DOHH2 (cell line): ENCODE measurements around the gene CARMIL1.

Source experiments
- H3F3A ChIP-seq: fragments of 200-600 bp; sonication (generic), shearing (Covaris generic); 2 replicates; pipeline ENCODE4 v1.6.0; 2016; ENCODE audit warnings: antibody characterized with exemption, mild to moderate bottlenecking; ENCODE audit not compliant: control insufficient read depth, insufficient read depth
- H3K27ac ChIP-seq: fragments of 200-600 bp; sonication (generic); 2 replicates; pipeline ENCODE4 v1.5.1; 2014; ENCODE audit warnings: low read depth, mild to moderate bottlenecking, low read length, moderate library complexity
- H3K27me3 ChIP-seq: fragments of 200-600 bp; sonication (generic); 2 replicates; pipeline ENCODE4 v1.6.1; 2014; ENCODE audit warnings: mild to moderate bottlenecking, low read length, mixed read lengths; ENCODE audit not compliant: control insufficient read depth
- H3K36me3 ChIP-seq: fragments of 200-600 bp; sonication (generic); 2 replicates; pipeline ENCODE4 v1.6.1; 2014; ENCODE audit warnings: mild to moderate bottlenecking, low read length, moderate library complexity, mixed read lengths; ENCODE audit not compliant: control insufficient read depth
- H3K4me1 ChIP-seq: fragments of 200-600 bp; sonication (generic); 2 replicates; pipeline ENCODE4 v1.6.1; 2014; ENCODE audit warnings: mild to moderate bottlenecking, low read length, mixed read lengths; ENCODE audit not compliant: control insufficient read depth
- H3K4me2 ChIP-seq: fragments of 200-600 bp; sonication (generic); 2 replicates; pipeline ENCODE4 v1.6.0; 2014; ENCODE audit warnings: mild to moderate bottlenecking, low read length, moderate library complexity
- H3K4me3 ChIP-seq: fragments of 200-600 bp; sonication (generic); 2 replicates; pipeline ENCODE4 v1.5.1; 2014; ENCODE audit warnings: mild to moderate bottlenecking, low read length, mixed read lengths
- H3K79me2 ChIP-seq: fragments of 200-600 bp; sonication (generic); 2 replicates; pipeline ENCODE4 v1.6.1; 2014; ENCODE audit warnings: mild to moderate bottlenecking, low read length, mixed read lengths; ENCODE audit not compliant: control insufficient read depth
- H3K9me2 ChIP-seq: fragments of 200-600 bp; sonication (generic); replicated peaks from 2 replicates; pipeline ENCODE4 v1.6.1; 2014; ENCODE audit warnings: mild to moderate bottlenecking, low read length, mixed read lengths; ENCODE audit not compliant: control insufficient read depth
- H3K9me3 ChIP-seq: fragments of 200-600 bp; sonication (generic); 2 replicates; pipeline ENCODE4 v1.6.1; 2014; ENCODE audit warnings: antibody characterized with exemption, low read length, mixed read lengths; ENCODE audit not compliant: control insufficient read depth, insufficient read depth
- H4K20me1 ChIP-seq: fragments of 200-600 bp; sonication (generic); 2 replicates; pipeline ENCODE4 v1.6.0; 2014; ENCODE audit warnings: low read depth, mild to moderate bottlenecking, antibody characterized with exemption, low read length, moderate library complexity; ENCODE audit not compliant: control insufficient read depth, insufficient read depth
- CTCF ChIP-seq: fragments of 200-600 bp; sonication (generic); IDR thresholded peaks from one replicate; pipeline ENCODE4 v1.5.1; 2014; ENCODE audit warnings: antibody characterized with exemption, mild to moderate bottlenecking, low read depth, low read length; ENCODE audit not compliant: poor library complexity, severe bottlenecking
- EZH2phosphoT487 ChIP-seq: fragments of 200-600 bp; sonication (generic); IDR thresholded peaks from 2 replicates; pipeline ENCODE4 v1.6.1; 2017; ENCODE audit warnings: borderline replicate concordance, mild to moderate bottlenecking, antibody characterized with exemption, low read length, moderate library complexity, mixed read lengths

Gene CARMIL1

GRCh38 chr6:25417046-25417605 is 138.0 kb downstream of the CARMIL1 start:
- no peaks in the 10 kb centered on the region for H3K9me2 ChIP-seq
- no peak overlapping the region for H3K4me3 ChIP-seq
- peaks cover 30% of the 10 kb centered on the region for H3K4me1 ChIP-seq
- H3K36me3 ChIP-seq = peaks cover 2% of the 10 kb centered on the region; the same call in 1 of the 2 replicates
- H3K79me2 ChIP-seq = peaks cover 6% of the 10 kb centered on the region
- no peak overlapping the region for H3K27ac ChIP-seq
- no peaks in the 10 kb centered on the region for H4K20me1 ChIP-seq
- H3K9me3 ChIP-seq = peaks cover 10% of the 10 kb centered on the region; the same call in 1 of the 2 replicates
- no peak overlapping the region for H3K4me2 ChIP-seq
- no peaks in the 10 kb centered on the region for H3F3A ChIP-seq
- TF ChIP-seq EZH2phosphoT487 (no peak), CTCF (no peak)
- no peaks in the 10 kb centered on the region for H3K27me3 ChIP-seq

- TF ChIP-seq CTCF = no peak
- no peak for TF ChIP-seq EZH2phosphoT487
- H3K4me1 ChIP-seq = peaks cover 16% of the 10 kb centered on the region
- H3F3A ChIP-seq = no peaks in the 10 kb centered on the region
- H3K79me2 ChIP-seq = peaks cover 4% of the 10 kb centered on the region
- H3K36me3 ChIP-seq = peaks cover 2% of the 10 kb centered on the region; the same call in 1 of the 2 replicates
- H3K9me3 ChIP-seq = peaks cover 10% of the 10 kb centered on the region; the same call in 1 of the 2 replicates
- H3K27me3 ChIP-seq = no peaks in the 10 kb centered on the region
- H3K9me2 ChIP-seq = no peaks in the 10 kb centered on the region
- no peak overlapping the region for H3K4me2 ChIP-seq
- no peak overlapping the region for H3K27ac ChIP-seq
- no peaks in the 10 kb centered on the region for H4K20me1 ChIP-seq
- H3K4me3 ChIP-seq = no peak overlapping the region
Measured at GRCh38 chr6:25418454-25419052, 139.4 kb downstream of the CARMIL1 start.

- no peaks in the 10 kb centered on the region for H3F3A ChIP-seq
- no peak overlapping the region for H3K4me3 ChIP-seq
- H3K9me3 ChIP-seq = peaks cover 10% of the 10 kb centered on the region; the same call in 1 of the 2 replicates
- H3K27me3 ChIP-seq = no peaks in the 10 kb centered on the region
- H3K4me2 ChIP-seq = no peak overlapping the region
- H3K9me2 ChIP-seq = no peaks in the 10 kb centered on the region
- H3K27ac ChIP-seq = no peak overlapping the region
- no peaks in the 10 kb centered on the region for H4K20me1 ChIP-seq
- no peak for TF ChIP-seq CTCF
- no peak for TF ChIP-seq EZH2phosphoT487
- H3K4me1 ChIP-seq = peaks cover 8% of the 10 kb centered on the region
- no peaks in the 10 kb centered on the region; the same call in 1 of the 2 replicates for H3K79me2 ChIP-seq
- H3K36me3 ChIP-seq = peaks cover 2% of the 10 kb centered on the region; the same call in 1 of the 2 replicates
Measured at GRCh38 chr6:25419879-25420278, 140.7 kb downstream of the CARMIL1 start.
